Glomerular visceral epithelial cell (primary cell): ENCODE results near the gene STXBP6.

Source experiments
- DNase-seq: peaks from one replicate; pipeline ENCODE4 v3.0.0-alpha.2; 2016; ENCODE audit errors: extremely low spot score

The STXBP6 gene

DNA sequence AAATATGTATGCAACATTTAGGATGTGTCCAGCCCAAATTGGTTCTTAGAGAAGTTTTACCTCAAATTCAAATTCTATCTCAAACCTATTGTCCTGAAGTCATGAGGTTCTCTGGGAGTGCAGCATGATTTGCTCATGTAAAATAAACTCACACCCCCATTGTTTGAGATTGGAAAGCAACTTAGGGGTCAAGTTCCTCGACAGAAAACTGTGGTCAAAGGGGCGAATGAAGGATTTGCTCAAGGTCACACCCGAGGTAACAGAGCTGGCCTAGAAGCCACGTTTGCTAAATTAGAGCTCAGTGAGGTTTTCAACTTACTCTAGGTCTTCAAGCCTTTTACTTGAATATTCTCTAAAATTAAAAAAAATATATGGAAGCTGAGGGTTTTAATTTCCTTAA, 218.3 kb downstream of the STXBP6 start:
- DNase-seq: no peak

DNA sequence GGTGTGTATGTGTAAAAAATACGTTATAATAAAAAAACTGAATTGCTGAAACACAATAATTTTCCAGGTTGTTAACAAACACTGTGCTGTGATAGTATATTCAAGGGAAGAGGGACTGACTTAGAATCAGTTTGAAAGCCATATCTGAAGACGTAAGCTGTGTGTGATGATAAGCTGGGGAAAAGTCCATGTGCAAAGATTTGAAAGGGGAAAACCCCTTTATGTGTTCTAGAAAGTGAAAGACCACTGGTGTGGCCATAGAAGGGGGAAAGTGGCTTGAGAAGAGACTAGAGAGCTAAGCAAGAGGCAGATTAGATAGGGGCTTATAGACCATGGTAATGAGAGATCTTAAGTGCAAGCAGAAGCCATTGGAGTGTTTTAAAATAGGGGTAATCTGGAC, 220.1 kb downstream of the STXBP6 start:
- DNase-seq: no peak

DNA sequence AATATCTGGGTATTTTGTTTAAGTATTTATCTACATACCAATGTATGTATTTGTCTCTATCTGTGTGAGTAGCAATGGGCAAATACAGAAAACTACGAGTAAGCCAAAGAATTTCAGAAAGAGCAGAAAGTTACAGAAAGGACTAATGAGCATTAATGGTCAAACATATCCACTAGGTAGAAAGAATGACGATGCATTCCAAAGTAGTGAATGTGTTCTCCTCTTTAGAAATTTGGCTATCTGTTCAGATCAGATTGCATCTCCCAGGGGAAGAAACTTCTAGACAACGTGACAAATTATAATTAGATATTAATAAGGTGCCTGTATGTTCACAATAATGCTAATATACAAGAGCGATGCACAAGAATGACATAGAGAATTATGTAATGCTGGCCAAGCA, 221.5 kb downstream of the STXBP6 start:
- no peak for DNase-seq

DNA sequence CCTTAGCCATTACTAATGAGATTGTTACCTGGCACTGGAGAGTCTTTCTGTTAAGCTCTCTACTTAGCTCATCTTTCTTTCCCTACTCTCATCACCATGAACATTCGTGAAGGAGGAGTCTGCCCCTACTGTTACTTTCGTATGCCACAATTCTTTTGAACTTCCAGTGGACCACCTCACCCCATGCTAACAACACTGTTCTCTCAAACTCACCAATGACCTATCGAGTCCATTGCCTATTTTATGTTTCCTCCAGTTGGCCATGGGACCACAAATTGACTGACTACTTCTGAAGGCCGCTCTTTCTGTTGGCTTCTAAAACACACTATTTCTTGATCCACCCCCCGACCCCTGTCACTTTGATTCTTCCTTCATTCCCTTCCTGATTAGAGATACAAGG, 223.6 kb downstream of the STXBP6 start:
- DNase-seq: no peak

DNA sequence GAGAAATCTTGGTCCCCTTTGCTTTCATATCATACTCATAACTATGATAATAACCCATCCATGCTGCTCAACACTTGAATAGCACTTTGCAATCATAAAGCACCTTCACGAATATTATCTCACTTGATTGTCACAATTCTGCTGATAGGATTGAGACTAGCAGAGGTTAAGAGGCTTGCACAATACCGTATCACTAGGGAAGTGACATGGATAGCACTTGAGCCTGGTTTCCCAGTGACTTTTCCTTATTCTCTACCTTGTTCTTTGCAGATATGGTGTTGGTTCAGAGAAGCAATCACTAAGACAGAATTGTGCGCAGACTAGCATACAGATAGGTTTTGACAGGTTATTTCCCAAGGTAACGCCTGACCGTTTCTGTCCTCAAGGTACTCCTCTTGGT, 229.3 kb downstream of the STXBP6 start:
- DNase-seq: no peak

DNA sequence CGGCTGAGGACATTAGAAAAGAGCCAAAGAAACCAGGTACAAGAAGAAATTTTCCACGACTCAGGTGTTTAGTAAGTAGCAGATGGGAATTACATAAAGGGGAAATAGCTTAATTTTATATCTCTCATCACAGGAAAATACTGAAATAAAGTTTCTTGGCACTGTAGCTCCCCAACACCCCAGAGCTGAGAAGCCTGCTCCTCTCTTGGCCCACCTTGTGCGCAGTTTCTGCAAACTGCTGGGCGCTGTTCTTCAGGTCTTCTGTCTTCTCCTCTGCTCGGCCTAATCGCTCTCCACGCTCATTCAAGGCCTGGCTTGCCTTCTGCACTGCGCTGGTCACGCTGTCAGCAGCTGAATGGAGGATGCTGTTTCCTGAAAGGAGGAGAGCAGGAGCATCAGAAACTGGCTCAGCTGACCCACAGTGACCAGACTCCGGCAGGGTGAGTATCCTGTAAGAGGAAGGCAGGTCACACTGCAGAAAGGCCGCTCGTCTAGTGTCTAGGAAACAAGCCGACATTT, 231.1 kb downstream of the STXBP6 start:
- DNase-seq: no peak

DNA sequence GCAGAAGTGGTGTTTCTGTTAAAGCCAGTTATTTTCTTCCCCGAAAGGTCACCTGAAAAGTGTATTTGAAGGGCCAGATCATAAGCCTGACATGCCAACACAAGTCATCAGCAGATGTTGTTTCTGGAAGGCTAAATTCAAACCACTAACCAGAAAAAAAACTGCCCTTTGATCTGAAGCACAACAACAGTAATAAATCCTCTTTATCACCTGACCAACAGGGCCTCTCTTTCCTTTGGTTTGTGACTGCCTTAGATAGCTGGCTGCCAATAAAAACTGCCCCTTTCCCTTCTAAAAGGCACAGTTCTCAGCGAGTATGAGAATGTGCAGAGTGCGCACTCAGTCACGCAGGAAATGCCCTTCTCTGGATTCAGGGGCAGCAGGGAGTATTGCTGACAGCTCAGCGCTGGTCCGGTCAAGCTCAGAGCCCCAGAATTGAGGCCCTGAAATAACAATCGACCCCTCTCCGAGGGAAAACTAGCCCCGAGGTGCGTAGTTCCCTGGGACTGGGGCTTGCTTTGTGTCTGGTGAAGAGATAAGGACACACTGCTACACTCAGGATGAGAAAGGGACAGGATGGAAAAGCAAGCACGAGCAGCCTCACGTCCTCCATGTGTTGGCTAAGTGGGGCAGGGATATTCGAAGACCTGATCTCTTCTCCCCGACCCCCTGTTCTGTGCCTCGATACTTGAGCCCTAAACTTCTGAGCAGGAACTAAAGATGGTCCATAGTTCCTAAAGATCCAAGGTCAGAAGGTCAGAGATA, 231.7 kb downstream of the STXBP6 start:
- DNase-seq: no peak

DNA sequence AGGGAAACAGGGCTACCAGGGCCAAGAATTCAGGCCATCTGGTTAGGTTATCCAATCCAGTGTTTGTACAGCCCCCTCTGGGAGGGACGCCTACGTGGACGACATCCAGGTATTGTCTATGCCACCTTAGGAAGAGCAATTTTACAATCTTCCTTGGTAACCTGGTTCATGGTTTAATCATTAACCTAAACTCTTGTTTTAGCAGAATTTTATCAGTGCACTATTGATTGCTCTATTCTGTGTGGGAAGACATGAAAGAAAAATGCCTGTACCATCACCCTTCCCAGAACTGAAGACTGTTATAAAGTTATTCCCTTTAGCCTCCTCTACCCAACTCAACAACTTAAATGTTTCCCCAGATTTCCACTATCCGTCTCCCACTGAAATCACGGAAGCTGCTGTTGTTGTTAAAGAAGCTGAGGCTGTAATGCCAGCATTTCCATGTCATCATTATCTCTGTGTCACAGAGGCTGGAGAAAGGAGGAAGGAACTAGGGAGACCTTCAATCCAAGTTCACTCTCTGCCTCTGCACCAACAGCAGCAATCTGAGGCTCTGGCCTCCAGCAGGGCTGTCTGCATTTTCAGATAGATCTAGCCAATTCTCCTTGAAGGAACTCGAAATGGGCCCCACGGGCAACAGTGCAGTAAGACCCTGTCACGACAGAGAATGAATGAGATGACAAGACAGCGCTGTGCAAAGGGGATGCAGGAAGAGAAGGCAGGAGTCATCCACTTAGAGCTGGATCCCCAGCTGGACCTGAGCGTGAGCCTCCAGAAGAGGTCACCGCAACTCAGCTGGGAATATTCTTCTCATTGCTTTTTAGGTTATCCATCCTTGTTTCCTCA, 232.5 kb downstream of the STXBP6 start:
- peak; percentile 17 for DNase-seq

DNA sequence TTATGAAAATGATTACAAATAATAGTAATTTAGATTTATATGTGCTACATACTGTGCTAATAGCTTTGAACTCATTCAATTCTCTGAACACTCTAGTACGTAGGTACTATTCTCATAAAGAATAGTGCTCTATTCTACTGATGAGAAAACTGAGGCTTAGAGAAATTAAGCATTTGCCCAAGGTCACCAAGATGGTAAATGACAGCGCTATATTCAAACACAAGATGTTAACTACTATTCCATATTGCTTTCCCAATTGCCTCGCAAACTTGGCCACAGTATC, 233.1 kb downstream of the STXBP6 start:
- DNase-seq: no peak

DNA sequence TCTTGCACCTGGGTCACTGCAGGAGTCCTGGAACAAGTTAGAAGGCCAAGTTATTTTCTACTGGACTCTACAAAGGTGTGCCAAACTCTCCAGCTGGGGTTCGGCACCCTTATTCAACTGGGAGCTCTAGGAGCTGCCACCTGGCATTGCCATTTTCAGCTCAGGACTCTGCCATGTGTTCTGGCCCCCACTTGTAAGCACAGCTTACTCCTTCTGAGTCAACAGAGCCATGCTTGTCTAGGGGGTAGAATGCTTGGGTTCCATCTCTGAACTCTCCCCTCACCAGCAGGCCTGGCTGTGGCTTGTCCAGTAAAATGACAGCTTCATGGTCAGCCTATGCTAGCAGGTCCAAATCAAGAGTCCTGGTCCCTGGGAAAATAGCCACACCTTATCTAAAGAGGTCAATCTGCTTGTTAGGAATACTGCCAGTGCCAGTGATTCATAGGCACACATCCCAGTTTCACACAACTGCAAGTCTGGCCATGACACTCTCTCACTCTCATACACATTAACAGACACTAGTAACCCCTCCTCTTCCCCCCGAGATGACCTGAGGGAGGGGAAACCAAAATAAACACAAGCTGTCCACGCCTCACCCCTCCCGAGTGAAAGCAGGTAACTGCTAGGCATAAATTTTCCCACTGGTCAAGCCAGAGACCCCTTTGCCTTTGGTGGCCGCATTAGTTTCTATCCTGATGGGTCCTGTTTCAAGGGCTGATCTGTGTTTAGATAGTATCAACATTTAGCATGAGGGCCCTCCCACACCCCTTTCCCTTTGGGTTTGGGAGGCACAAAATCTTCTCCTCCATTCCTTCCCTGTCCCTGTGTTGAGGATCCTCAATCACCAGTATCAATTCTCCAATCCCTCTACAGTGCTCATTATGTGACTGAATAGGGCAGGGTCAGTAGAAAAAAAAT, 233.7 kb downstream of the STXBP6 start:
- peak; percentile 13 for DNase-seq

DNA sequence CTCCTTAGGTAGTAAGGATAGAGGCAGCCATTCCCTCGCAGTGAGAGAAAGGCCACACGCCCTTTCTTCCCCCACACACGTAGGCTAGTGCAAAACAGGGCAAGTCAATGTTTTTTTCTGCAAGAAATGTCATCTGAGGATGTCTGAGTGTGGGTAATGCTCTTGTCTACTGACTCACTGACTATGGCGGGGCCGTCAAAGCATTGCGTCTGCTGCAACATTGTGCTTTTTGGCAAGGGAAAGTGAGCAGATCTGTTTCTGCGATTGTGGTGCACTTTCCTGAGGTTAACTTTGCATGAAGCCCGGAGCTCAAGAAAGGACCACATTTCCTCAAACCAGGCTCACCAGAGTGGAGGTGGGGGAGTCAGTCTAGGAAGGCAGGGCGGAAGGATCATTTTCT, 234.4 kb downstream of the STXBP6 start:
- DNase-seq: no peak

DNA sequence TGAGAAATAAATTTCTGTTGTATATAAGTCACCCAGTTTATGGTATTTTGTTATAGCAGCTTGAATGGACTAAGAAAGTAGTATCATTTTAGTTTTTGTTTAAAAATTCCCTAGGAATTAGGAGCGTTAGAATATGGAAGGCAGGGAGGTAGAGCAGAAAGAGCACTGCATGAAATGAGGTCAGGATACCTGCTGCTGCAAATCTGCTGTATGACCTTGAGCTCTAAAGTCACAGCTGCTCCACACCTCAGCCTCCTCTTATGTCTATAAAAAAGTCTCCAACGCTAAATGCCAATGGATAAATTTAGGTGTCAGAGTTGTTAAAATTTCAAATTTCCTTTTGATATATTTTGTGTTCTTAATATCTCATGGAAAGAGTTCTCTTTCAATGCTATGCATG, 235.0 kb downstream of the STXBP6 start:
- no peak for DNase-seq

DNA sequence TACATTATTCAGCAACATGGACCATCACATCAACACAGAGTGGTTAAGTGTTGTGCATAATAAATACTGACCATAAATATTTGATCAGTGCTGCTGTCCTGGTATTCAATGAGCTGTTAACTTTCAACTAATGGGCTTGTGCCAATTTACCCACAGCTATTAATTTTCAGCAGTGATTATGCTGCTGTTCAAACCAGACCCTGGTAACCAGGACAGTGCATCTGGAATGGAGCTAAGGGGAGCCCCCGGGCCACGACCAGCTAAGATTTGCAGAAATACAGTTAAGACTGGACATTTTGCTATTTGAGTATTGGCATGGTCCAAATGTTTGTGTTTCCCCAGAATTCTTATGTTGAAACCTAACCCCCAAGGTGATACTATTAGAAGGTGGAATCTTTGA, 235.6 kb downstream of the STXBP6 start:
- DNase-seq: no peak

DNA sequence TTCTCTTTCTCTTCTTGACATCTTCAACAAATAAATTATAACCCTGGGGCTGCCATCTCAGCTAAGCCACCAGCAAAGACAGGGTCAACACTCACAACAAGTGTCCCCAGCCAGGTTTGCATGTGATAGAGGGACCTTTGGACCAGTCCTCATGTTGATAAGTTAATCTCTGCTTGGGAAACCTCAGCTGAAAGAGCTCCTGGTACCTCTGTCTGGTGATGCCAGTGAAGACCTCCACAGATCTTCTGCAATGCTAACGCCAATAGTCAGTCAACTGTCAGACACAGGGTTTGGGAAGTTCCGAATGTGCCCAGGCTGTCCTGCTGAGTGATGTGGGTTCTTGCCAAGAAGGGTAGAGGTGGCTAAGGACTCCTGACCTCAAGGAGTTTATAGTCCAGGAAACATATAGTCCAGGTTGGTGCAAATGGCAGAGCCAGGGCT, 236.1 kb downstream of the STXBP6 start:
- no peak for DNase-seq

DNA sequence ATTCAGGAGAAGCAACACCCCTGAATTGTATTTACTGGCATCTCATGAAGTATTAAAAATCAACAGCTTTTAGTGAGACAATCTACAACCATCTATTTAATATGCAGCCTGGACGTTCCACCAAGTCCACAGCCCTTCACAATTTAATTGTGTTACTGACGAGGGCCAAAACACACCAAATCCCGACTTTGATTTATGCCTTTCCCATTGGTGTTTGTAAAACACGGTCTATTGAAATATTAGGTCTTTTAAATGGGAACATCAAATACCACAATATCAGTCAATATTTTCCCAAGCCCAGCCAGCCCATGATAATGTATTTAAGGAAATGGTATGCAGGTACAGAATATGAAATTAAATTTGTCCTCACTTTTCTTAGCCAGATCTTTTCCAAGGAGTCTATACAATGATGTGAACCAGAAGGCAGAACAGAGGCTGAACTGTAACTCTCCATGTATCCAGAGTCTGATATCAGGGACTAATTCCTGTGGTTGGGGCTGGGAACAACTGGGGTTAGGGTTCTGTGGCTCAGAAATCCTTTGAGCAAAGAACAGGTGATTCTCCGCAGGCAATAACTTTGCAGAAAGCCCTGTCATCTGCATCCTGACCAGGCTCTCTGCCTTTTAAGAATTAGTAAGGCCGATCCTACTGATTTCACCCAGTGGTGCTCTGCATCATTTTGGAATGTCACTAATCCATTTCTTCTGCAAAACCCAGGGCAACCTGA, 236.7 kb downstream of the STXBP6 start:
- no peak for DNase-seq

DNA sequence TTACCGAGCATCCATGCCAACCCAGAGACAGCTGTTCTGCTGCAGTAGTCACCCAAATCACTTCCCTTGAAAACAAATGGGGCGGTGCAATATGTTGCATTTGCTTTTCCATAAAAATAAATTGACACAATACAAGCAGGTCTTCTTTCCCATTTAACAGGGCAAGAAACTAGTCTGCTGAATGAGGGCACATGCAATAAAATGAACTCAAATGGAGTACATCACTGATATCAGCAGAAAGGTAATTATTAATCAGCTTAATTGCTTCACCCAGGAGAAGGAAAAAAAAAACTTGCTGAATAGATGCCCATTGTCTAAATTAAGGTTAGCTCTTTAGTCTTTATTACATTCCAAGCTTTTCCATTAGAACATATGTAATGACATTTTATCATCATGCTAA, 240.8 kb downstream of the STXBP6 start:
- DNase-seq: no peak

DNA sequence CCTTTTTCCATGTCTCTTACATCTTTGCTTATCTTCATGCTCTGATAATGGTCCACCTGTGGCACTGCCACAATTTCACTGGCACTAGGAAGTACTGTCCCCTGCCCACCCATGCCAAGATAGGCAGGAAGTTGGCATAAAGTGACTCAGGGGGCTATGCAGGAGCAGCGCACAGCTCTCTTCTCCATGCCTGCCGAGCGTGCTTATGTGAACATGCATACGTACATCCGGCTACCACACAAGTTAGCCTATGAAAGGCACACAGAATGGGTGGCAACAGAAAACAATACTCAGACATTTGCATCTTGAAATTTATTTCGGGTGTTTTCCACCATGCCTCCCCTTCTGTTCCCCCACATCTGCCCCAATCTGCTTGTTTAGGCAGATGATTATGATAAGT, 241.5 kb downstream of the STXBP6 start:
- DNase-seq: no peak

DNA sequence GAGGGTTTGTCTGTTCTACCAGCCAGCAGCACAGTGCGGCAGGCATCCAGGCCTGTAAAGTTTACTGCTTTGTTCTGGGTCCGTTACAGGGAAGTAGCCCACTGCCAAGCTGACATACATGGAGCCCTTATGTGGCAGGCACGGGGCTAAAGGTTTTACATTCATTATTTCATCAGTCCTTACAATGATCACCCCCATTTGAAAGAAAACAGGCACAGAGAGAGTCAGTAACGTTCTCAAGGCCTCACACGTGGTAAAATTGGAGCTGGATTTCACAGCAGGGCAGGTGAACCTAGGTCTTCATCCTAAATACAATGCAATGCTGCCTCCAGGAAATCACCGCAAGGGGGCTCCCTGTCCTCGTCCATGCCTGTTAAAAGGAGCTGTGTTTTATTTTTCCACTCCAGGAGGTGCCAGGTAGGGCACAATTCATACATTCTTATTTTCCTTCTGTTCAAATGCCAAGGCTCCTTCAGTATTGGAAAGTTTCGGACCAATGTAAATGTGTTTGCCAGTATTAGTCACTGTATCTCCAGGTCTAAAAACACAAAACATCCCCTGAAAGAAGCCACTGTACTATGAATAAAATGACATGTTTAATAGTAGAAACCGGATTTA, 243.8 kb downstream of the STXBP6 start:
- peak; percentile 46 for DNase-seq

DNA sequence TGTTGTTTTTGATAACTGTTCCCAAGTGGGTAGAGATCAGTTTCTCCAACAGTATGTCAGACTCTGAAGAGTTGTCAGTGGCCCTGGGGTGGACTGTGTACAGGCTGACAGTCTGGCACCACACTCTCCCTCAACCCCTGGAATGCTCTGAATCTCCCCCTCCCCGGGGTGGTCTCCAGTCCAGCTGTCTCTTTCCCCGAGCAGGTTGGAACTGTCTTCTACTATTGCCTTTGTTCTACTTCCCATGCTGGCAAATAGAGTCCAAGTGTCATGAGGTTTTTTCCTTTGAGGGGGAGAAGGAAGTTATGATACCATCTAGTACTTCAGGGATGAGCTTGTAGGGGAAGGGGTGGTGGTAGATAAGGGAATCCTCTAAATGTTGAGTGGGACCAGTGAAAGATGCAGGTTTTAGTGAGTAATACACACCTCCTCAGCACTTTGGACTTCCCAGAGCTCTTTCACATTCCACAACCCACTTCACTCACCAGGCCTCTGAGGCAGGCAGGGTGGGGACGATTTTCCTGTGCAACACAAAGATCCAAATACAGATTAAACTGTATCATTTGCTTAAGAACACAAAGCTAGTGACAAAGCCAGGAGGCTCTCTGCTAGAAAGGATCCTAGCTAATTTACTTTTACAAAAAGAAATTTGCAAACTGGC, 245.3 kb downstream of the STXBP6 start:
- no peak for DNase-seq

DNA sequence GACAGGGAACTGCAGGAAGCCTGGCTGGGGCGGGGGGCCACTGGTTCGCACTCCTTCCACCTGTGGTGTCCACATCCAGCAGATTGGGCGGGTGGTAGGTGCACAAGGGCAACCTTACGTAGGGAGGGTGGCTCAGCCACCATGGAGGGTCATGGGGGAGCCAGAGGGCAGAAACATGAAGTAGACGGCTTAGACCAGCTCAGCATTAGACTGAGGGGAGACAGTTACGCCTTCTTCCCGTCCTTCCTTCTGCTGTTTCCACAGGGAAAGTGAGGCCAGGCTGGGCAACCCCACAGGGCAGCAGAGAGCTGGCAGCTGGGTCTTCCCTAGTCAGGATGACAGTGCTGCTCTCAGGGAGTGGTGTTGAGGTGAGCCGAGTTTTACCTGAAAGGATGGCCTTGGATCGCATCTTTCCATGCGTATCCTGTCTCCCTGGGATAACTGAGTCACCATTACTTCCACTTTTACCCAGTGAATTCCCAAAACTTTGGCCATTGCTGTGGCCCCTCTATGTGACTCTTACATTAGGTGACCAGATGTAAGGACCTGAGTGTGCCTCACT, 245.9 kb downstream of the STXBP6 start:
- DNase-seq: no peak
